ENCODE results near the gene PLEK.

The PLEK gene

DNA sequence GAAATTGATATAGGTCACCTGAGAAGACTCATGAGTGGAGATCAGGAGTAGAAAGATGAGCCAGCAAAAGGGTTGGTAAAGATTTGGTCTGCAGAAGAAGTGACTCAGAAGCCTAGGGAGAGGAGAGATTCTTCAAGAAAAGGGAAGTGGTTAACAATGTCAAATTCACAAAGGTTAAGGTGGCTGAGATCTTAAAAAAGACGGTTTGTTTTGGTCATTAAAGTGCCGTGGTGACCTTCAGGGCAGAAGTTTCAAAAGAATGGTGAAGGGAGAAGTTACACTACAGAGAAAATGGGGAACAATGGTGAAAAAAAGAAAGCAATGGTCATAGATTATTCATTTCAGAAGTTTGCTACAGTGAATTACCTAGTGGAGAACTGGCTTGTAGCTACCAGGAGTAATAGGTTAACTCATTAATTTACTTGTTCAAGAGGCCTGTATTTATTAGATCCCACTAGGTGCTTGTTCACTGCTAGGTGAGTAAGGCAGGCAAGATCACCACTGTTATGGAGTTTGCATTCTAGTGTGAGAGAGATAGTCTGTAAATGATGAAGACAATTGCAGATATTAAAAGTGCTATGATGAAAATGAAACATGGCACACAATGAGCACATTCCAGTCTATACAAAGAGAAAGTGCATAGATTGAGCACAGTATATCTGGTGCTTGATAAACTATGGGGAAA is 59.0 kb downstream of the PLEK start:
- DNase-seq (ENCODE audit: low read depth): no peak
- H3K4me3 ChIP-seq (ENCODE audit: low read length): no peak overlapping the region
- TF ChIP-seq, protein P1, sequence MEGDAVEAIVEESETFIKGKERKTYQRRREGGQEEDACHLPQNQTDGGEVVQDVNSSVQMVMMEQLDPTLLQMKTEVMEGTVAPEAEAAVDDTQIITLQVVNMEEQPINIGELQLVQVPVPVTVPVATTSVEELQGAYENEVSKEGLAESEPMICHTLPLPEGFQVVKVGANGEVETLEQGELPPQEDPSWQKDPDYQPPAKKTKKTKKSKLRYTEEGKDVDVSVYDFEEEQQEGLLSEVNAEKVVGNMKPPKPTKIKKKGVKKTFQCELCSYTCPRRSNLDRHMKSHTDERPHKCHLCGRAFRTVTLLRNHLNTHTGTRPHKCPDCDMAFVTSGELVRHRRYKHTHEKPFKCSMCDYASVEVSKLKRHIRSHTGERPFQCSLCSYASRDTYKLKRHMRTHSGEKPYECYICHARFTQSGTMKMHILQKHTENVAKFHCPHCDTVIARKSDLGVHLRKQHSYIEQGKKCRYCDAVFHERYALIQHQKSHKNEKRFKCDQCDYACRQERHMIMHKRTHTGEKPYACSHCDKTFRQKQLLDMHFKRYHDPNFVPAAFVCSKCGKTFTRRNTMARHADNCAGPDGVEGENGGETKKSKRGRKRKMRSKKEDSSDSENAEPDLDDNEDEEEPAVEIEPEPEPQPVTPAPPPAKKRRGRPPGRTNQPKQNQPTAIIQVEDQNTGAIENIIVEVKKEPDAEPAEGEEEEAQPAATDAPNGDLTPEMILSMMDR (conservative IDR thresholded peaks at IDR 0.05; ENCODE audit: low read length): no peak

DNA sequence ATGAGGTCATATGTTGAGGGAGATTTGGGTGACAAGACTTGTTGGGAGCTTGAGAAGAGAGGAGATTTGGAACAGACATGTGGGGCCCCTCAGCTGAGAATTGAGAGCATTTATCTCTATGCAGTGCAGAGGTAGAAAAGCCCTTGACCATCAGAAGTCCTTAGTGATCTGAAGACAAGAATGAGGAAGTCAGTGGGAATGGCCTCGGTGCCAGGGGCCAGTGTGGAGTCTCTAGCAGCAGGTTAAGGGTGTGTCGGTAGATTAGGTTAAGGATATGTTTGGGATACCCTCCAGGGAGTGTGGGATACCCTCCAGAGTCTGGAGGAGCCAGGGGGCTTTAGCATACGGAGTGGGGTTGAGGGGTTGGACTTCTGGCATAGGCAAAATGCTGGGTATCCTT is 60.4 kb downstream of the PLEK start:
- TF ChIP-seq, protein P1 (conservative IDR thresholded peaks at IDR 0.05; ENCODE audit: low read length): no peak
- no peak overlapping the region for H3K4me3 ChIP-seq (ENCODE audit: low read length)
- DNase-seq (ENCODE audit: low read depth): no peak

DNA sequence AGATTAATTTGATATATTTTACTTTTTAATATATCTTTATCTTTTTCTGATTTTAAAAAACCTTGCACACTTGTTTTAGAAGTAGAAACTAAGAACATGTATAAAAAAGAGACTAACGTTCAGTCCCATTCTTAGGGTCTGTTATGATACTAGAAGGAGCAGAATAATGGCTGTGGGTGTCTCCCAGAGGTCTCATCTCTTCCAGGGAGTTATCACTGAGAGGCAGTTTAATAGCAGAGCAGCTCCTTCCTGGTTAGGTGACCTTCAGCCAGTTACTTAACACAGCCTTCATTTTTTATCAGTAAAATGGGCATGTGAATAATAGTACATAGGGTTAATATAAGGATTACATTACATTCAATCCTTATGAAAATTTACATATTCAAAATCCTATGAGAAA is 61.4 kb downstream of the PLEK start:
- DNase-seq (ENCODE audit: low read depth): no peak
- no peak overlapping the region for H3K4me3 ChIP-seq (ENCODE audit: low read length)
- TF ChIP-seq, protein P1 (conservative IDR thresholded peaks at IDR 0.05; ENCODE audit: low read length): no peak

DNA sequence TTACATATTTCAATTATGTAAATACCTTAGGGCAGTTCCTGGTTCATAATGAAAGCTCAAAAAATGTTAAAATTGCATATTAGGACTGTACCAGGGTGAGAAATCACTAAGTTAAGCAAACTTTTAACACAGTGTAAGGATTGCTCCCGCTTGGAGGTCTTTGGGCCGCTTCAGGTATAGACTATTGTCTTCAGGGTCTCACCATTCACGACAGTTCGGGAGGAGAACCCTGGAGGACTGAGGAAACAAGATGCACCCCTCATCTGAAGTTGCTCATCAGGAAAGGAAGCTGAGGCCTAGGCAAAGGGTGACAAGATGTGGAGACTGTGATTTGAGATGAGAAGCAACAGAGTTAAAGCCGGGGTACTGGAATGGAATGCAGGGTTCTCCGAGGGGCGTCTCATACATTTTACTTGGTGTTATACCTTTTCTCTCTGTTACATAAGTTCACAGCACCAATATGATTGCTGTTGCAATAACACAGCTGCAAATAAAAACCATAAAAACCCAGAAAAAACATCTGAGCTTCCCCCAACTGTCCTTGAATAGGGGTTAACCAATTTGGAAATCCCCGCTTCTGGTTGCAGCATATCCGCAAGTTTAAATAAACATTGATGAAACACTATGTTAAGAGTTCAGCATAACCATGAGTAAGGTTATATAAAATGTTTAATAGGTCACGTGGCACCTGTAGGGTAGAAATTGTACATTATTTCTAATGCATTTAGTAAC is 61.9 kb downstream of the PLEK start:
- DNase-seq (ENCODE audit: low read depth): no peak

DNA sequence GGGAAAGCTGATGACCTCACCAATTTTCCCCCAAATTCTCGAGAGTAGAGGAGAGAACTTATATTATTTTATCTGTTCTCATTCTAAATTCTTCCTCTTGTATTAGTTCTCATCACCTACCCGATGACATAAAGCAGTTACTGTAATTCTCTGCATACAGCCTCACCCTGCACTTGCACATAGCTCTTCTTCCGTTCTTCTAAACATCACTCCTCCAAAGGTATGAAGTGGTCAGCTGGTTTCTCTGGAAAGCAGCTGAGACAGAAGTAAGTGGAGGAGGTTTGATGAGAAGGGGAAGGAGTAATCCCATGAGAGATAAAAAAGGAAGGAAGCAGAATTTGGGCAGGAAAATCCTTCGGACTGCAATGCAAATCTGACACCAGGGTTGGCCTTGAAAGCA is 63.0 kb downstream of the PLEK start:
- TF ChIP-seq, protein P1 (conservative IDR thresholded peaks at IDR 0.05; ENCODE audit: low read length): no peak

More for the DNA sequence above, 61.9 kb downstream of the PLEK start:
- H3K4me3 ChIP-seq (ENCODE audit: low read length): no peak overlapping the region
- TF ChIP-seq, protein P1 (conservative IDR thresholded peaks at IDR 0.05; ENCODE audit: low read length): no peak

DNA sequence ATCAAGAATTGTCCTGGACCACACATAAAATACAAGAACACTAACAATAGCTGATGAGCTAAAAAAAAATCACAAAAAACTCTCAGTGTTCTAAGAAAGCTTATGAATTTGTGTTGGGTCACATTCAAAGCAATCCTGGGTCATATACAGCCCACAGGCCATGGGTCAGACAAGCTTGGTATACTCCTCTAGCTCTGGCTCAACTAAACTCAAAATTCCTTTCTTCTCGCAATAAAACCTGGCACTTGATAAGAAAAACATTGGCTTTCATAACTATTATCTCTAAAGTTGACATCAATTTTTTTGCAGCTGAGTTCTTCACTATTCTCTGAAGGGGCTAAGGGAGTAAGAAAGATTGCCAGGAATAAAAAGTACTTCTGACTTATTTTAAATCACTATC is 63.7 kb downstream of the PLEK start:
- no peak overlapping the region for H3K4me3 ChIP-seq (ENCODE audit: low read length)
- no peak for DNase-seq (ENCODE audit: low read depth)
- TF ChIP-seq, protein P1 (conservative IDR thresholded peaks at IDR 0.05; ENCODE audit: low read length): no peak

More for the DNA sequence above, 63.0 kb downstream of the PLEK start:
- DNase-seq (ENCODE audit: low read depth): no peak
- no peak overlapping the region for H3K4me3 ChIP-seq (ENCODE audit: low read length)

DNA sequence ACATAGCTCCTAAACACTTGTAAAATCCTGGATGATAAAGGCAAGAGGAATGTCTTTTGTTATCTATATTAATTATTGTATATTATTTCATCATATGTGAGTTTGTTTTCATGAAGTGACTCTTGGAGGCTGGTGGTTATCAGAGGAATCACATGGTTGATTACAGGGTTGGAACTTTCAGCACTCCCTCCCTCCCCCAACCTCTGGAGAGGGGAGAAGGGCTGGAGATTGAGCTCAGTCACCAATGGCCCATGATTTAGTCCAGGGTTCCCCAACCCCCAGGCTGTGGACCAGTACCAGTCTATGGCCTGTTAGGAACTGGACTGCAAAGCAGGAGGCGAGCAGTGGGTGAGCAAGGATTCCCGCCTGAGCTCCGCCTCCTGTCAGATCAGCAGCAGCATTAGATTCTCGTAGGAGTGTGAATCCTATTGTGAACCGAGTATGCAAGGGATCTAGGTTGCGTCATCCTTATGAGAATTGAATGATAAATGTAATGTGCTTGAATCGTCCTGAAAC is 64.3 kb downstream of the PLEK start:
- no peak overlapping the region for H3K4me3 ChIP-seq (ENCODE audit: low read length)
- DNase-seq (ENCODE audit: low read depth): no peak
- TF ChIP-seq, protein P1 (conservative IDR thresholded peaks at IDR 0.05; ENCODE audit: low read length): no peak

All from AG10803 (cell line).